Panc1 (cell line): Measurements from ENCODE around the gene SPEG. TPM values are rescaled to one million over a fixed set of nuclear protein-coding genes. Genes with fewer than 3 reads are reported as not detected.

Source experiments
- ATAC-seq: fragments of 200-7000 bp; cut with Tn5 transposase; 2 replicates; pipeline ENCODE4 v1.9.1; 2020; ENCODE audit warnings: mild to moderate bottlenecking, moderate library complexity
- BruUV-seq: library from RNA; stranded (reverse); fragments of 400-500 nt; replicated peaks from 2 replicates; lab custom pipeline; 2021; lab: Mats Ljungman, UMichigan
- CTCF ChIA-PET: fragments of 300-600 bp; sonication (Branson Sonifier 250); formaldehyde crosslinking; loops from one replicate; lab custom pipeline; 2022; ENCODE audit warnings: antibody characterized with exemption; lab: Charles Lee
- POLR2A ChIA-PET: fragments of 300-600 bp; sonication (Branson Sonifier 250); formaldehyde crosslinking; loops from one replicate; lab custom pipeline; 2022; ENCODE audit warnings: antibody characterized with exemption; lab: Charles Lee
- DNase-seq: peaks from one replicate; pipeline ENCODE4 v3.0.0-alpha.2; 2010; ENCODE audit warnings: low read depth, low spot score
- H3K27ac ChIP-seq: 2 replicates; pipeline ENCODE4 v1.5.1; 2011; ENCODE audit warnings: mild to moderate bottlenecking, low read length, inconsistent platforms
- H3K27me3 ChIP-seq: fragments of 200-500 bp; sonication (Bioruptor generic); 2 replicates; pipeline ENCODE4 v1.6.0; 2014; ENCODE audit warnings: low read length, inconsistent platforms; ENCODE audit not compliant: control insufficient read depth, insufficient read depth
- H3K36me3 ChIP-seq: fragments of 200-500 bp; sonication (Bioruptor generic); 2 replicates; pipeline ENCODE4 v1.5.1; 2014; ENCODE audit warnings: inconsistent platforms, mild to moderate bottlenecking, low read length, moderate library complexity; ENCODE audit not compliant: control insufficient read depth, insufficient read depth
- H3K4me1 ChIP-seq: 2 replicates; pipeline ENCODE4 v1.5.1; 2011; ENCODE audit warnings: inconsistent platforms, mild to moderate bottlenecking, low read length, moderate library complexity; ENCODE audit not compliant: control insufficient read depth, insufficient read depth
- H3K4me3 ChIP-seq, 2 experiments: 2 replicates each; pipeline ENCODE4 v1.5.1; 2011 to 2012; ENCODE audit warnings: low read depth in 2 of 2, low read length in 2 of 2, mild to moderate bottlenecking in 2 of 2, inconsistent platforms in 1 of 2, moderate library complexity in 1 of 2
- H3K9me3 ChIP-seq: fragments of 200-500 bp; sonication (Bioruptor generic); 2 replicates; pipeline ENCODE4 v1.5.1; 2014; ENCODE audit warnings: low read depth, mild to moderate bottlenecking, inconsistent platforms, low read length, moderate library complexity; ENCODE audit not compliant: control insufficient read depth, insufficient read depth
- CTCF ChIP-seq: fragments of 450-650 bp; IDR thresholded peaks from 2 replicates; pipeline ENCODE4 v1.5.1; 2017; ENCODE audit warnings: mild to moderate bottlenecking
- POLR2AphosphoS5 ChIP-seq: IDR thresholded peaks from 2 replicates; pipeline ENCODE4 v1.6.1; 2012; ENCODE audit warnings: mild to moderate bottlenecking, low read depth, low read length, moderate library complexity
- REST ChIP-seq, 2 experiments: IDR thresholded peaks; 2 replicates each; pipeline ENCODE4 v1.6.1; 2011 to 2012; ENCODE audit warnings: low read depth in 2 of 2, control low read depth in 1 of 2, low read length in 1 of 2, mild to moderate bottlenecking in 1 of 2, moderate library complexity in 1 of 2; ENCODE audit not compliant: insufficient read depth in 1 of 2
- SIN3A ChIP-seq: IDR thresholded peaks from 2 replicates; pipeline ENCODE4 v1.6.1; 2012; ENCODE audit warnings: low read depth, mild to moderate bottlenecking, low read length, moderate library complexity, borderline replicate concordance; ENCODE audit not compliant: insufficient read depth
- TCF7L2 ChIP-seq: IDR thresholded peaks from 2 replicates; pipeline ENCODE4 v1.6.1; 2011; ENCODE audit warnings: mild to moderate bottlenecking, low read depth, low read length, inconsistent platforms
- in situ Hi-C: cut with HindIII; loops from 2 replicates; pipeline ENCODE4 v1.10.0; 2016; ENCODE audit warnings: low sequenced_read_pairs, low pct_unique_long_range_greater_than_20kb
- intact Hi-C: fragments of 100-400 bp; cut with micrococcal nuclease; formaldehyde crosslinking; loops from one replicate; pipeline ENCODE4 v1.10.0; 2022; ENCODE audit not compliant: unreplicated experiment
- total RNA-seq: library from RNA; stranded (reverse); gene quantifications from one replicate; pipeline ENCODE4 v1.2.1, GENCODE V29; 2021; ENCODE audit not compliant: unreplicated experiment

The SPEG gene
- total RNA-seq, 1 experiment from 2014 or later = 3.4 TPM

GRCh38 chr2:219436491-219436890 is 1.8 kb downstream of the SPEG start:
- Histone ChIP-seq H3K9me3 (no peaks in the 10 kb centered on the region), H3K27ac (no peak overlapping the region), H3K4me1 (peaks cover 6% of the 10 kb centered on the region), H3K36me3 (no peaks in the 10 kb centered on the region), H3K27me3 (peaks cover 8% of the 10 kb centered on the region), H3K4me3 (no peak overlapping the region)
- BruUV-seq = no TSS peak
- in situ Hi-C loops = no loop called here
- DNase-seq (no peak), ATAC-seq (no peak)
- intact Hi-C loops = no loop called here
- ChIA-PET CTCF (no interaction called here), POLR2A (no interaction called here)
- TF ChIP-seq TCF7L2 = no peak
- no peak for TF ChIP-seq REST (IDR thresholded peaks at IDR 0.05; ENCODE audit: insufficient read depth in 1 of 2, low read depth in 2 of 2, low read length in 1 of 2)
- TF ChIP-seq CTCF = no peak
- no peak for TF ChIP-seq POLR2AphosphoS5
- no peak for TF ChIP-seq SIN3A

- H3K4me1 ChIP-seq = peaks cover 7% of the 10 kb centered on the region
- no peaks in the 10 kb centered on the region; the same call in 1 of the 2 replicates for H3K36me3 ChIP-seq
- ChIA-PET POLR2A (no interaction called here), CTCF (no interaction called here)
- no TSS peak for BruUV-seq
- in situ Hi-C loops (no loop called here), intact Hi-C loops (no loop called here)
- no peak for ATAC-seq
- TF ChIP-seq CTCF (no peak), POLR2AphosphoS5 (no peak), SIN3A (no peak), TCF7L2 (no peak), REST (IDR thresholded peaks at IDR 0.05; ENCODE audit: insufficient read depth in 1 of 2, low read depth in 2 of 2, low read length in 1 of 2) (no peak)
- H3K4me3 ChIP-seq = no peak overlapping the region
- H3K9me3 ChIP-seq = no peaks in the 10 kb centered on the region
- peaks cover 8% of the 10 kb centered on the region for H3K27me3 ChIP-seq
- no peak overlapping the region for H3K27ac ChIP-seq
- DNase-seq = no peak
Measured at GRCh38 chr2:219437141-219437540, 2.5 kb downstream of the SPEG start.
